K562 (cell line): ENCODE data around the gene REP15. TPM values are rescaled to one million over a fixed set of nuclear protein-coding genes. Genes with fewer than 3 reads are reported as not detected.

Source experiments
- ATAC-seq: fragments of 200-7000 bp; cut with Tn5 transposase; 3 replicates; pipeline ENCODE4 v1.9.1; 2020; ENCODE audit warnings: moderate library complexity
- BruUV-seq: library from RNA; stranded (reverse); fragments of 400-500 nt; replicated peaks from 2 replicates; lab custom pipeline; 2021; lab: Mats Ljungman, UMichigan
- CTCF ChIA-PET: fragments of 300-600 bp; formaldehyde crosslinking; extraction: SDS; loops from one replicate; lab custom pipeline; 2021; ENCODE audit warnings: low intra/inter-chr PET ratio; lab: Yijun Ruan, JAX
- POLR2A ChIA-PET: fragments of 300-600, 350-650 bp; sonication (Branson Sonifier 250); formaldehyde crosslinking; extraction: SDS; loops from one replicate; lab custom pipeline; 2021; ENCODE audit warnings: antibody characterized with exemption, inconsistent platforms; lab: Yijun Ruan, JAX
- DNase-seq, 4 experiments: peaks; one replicate each; pipeline versions ENCODE4 v3.0.0 to v3.0.0-alpha.2; 2011 to 2018; ENCODE audit warnings: low spot score in 3 of 4, mixed read lengths in 3 of 4; ENCODE audit errors: extremely low read depth in 1 of 4
- FAIRE-seq: peaks from 2 replicates; lab custom pipeline; 2011; peaks lifted over from hg19 to GRCh38; lab: Jason Lieb, UNC
- H2AFZ ChIP-seq: 2 replicates; pipeline ENCODE4 v1.6.0; 2011; ENCODE audit warnings: low read depth, low read length, control low read depth, inconsistent platforms
- H3K27ac ChIP-seq: fragments of 200-600 bp; 3 replicates; pipeline ENCODE4 v1.8.0; 2011; ENCODE audit warnings: low read depth, mild to moderate bottlenecking, control low read depth, inconsistent platforms, low read length, moderate library complexity, mixed read lengths; ENCODE audit errors: extremely low read depth
- H3K27me3 ChIP-seq, 2 experiments: fragments of 300-600 bp in 1 of 2; 2 replicates in 1 of 2; 3 replicates in 1 of 2; pipeline versions ENCODE4 v1.6.0 to v1.8.0; 2011; ENCODE audit warnings: inconsistent platforms in 2 of 2, low read length in 2 of 2, mild to moderate bottlenecking in 1 of 2, mixed read lengths in 1 of 2, moderate library complexity in 1 of 2; ENCODE audit not compliant: control insufficient read depth in 2 of 2, insufficient read depth in 2 of 2
- H3K36me3 ChIP-seq: fragments of 300-600 bp; 3 replicates; pipeline ENCODE4 v1.8.0; 2011; ENCODE audit warnings: mild to moderate bottlenecking, low read length, inconsistent platforms; ENCODE audit not compliant: control insufficient read depth, insufficient read depth
- H3K4me1 ChIP-seq, 2 experiments: fragments of 200-600 bp in 1 of 2; replicated peaks in 1 of 2; 2 replicates in 1 of 2; 3 replicates in 1 of 2; pipeline versions ENCODE4 v1.5.1 to v1.8.0; 2011; ENCODE audit warnings: inconsistent platforms in 2 of 2, low read length in 2 of 2, mild to moderate bottlenecking in 1 of 2, mixed read lengths in 1 of 2, moderate library complexity in 1 of 2; ENCODE audit not compliant: control insufficient read depth in 2 of 2, insufficient read depth in 2 of 2
- H3K4me2 ChIP-seq: 2 replicates; pipeline ENCODE4 v1.6.1; 2011; ENCODE audit warnings: low read length, control low read depth, inconsistent platforms, mixed read lengths; ENCODE audit not compliant: insufficient read depth
- H3K4me3 ChIP-seq: fragments of 200-600 bp; sonication (generic), shearing (Covaris generic); 2 replicates; pipeline ENCODE4 v1.5.1; 2016; ENCODE audit warnings: control low read depth, inconsistent platforms
- H3K79me2 ChIP-seq: fragments of 200-600 bp; 3 replicates; pipeline ENCODE4 v1.8.0; 2011; ENCODE audit warnings: low read length, inconsistent platforms; ENCODE audit not compliant: control insufficient read depth, insufficient read depth
- H3K9ac ChIP-seq, 2 experiments: 2 replicates each; pipeline versions ENCODE4 v1.6.0 to v1.6.1; 2011; ENCODE audit warnings: low read depth in 2 of 2, low read length in 2 of 2, control low read depth in 1 of 2, inconsistent platforms in 1 of 2, mild to moderate bottlenecking in 1 of 2, mixed read lengths in 1 of 2; ENCODE audit not compliant: insufficient read depth in 1 of 2
- H3K9me1 ChIP-seq: one replicate; pipeline ENCODE4 v1.6.0; 2011; ENCODE audit warnings: inconsistent platforms, mild to moderate bottlenecking, low read length, moderate library complexity; ENCODE audit not compliant: control insufficient read depth, insufficient read depth
- H3K9me3 ChIP-seq: replicated peaks from 2 replicates; pipeline ENCODE4 v1.5.1; 2011; ENCODE audit warnings: low read depth, low read length, inconsistent platforms; ENCODE audit not compliant: control insufficient read depth, insufficient read depth
- H4K20me1 ChIP-seq: replicated peaks from 2 replicates; pipeline ENCODE4 v1.6.1; 2011; ENCODE audit warnings: low read length, inconsistent platforms, mixed read lengths; ENCODE audit not compliant: control insufficient read depth, insufficient read depth
- CTBP1 ChIP-seq: fragments of 450-650 bp; IDR thresholded peaks from 2 replicates; pipeline ENCODE4 v1.6.1; 2016; ENCODE audit warnings: borderline replicate concordance
- DPF2 ChIP-seq: fragments of 450-650 bp; IDR thresholded peaks from 2 replicates; pipeline ENCODE4 v1.6.1; 2016
- RBBP5 ChIP-seq: fragments of 200-600 bp; sonication (generic); IDR thresholded peaks from 2 replicates; pipeline ENCODE4 v1.6.1; 2012; ENCODE audit warnings: borderline replicate concordance, mild to moderate bottlenecking, low read length, control low read depth, inconsistent platforms; ENCODE audit not compliant: insufficient read depth, poor library complexity, severe bottlenecking
- TCF7 ChIP-seq: sonication (generic); IDR thresholded peaks from 2 replicates; pipeline ENCODE4 v1.6.1; 2016; ENCODE audit warnings: antibody characterized with exemption, borderline replicate concordance
- ZNF224 ChIP-seq: sonication (generic); formaldehyde crosslinking; IDR thresholded peaks from 2 replicates; pipeline ENCODE4 v1.8.0; 2022; ENCODE audit warnings: mild to moderate bottlenecking, missing genetic modification reagents
- in situ Hi-C: fragments of 300-500 bp; cut with MboI; formaldehyde crosslinking; loops from 4 replicates; pipeline ENCODE4 v1.15.0; 2018; ENCODE audit warnings: inconsistent platforms, mixed read lengths
- intact Hi-C: fragments of 100-400 bp; cut with micrococcal nuclease; formaldehyde crosslinking; loops from 2 replicates; pipeline ENCODE4 v1.14.2; 2022
- polyA plus RNA-seq, 8 experiments: library from polyadenylated mRNA; depleted of rRNA in 4 of 8; stranded (reverse) in 5 of 8; unstranded in 3 of 8; fragments of >200 nt; fragmentation: Nextera tagmentation in 2 of 8; fragmentation: Illumina TruSeq in 1 of 8; extraction: Ambion mirVana in 2 of 8; extraction: Trizol in 1 of 8; gene quantifications; 2 replicates each; pipeline versions ENCODE4 v1.2.1 to v1.2.3, GENCODE V29; 2011 to 2014; ENCODE audit warnings: inconsistent platforms in 1 of 8, missing spikeins in 1 of 8
- total RNA-seq, 7 experiments: library from RNA; depleted of rRNA in 6 of 7; stranded (reverse); fragments of >200 nt in 6 of 7; fragmentation: Illumina TruSeq in 2 of 7; extraction: Trizol in 2 of 7; gene quantifications; 2 replicates each; pipeline versions ENCODE4 v1.2.1 to v1.2.3, GENCODE V29; 2011 to 2021; ENCODE audit warnings: low replicate concordance in 1 of 7
- TF ChIP-seq, protein P1 (sequence below): IDR thresholded peaks from 2 replicates; pipeline ENCODE4 v1.6.1; 2014; ENCODE audit warnings: antibody characterized with exemption

Gene REP15
- total and polyA plus RNA-seq, 9 of the 15 experiments (the other 6 are each of a cell fraction or from before 2014, with no cell fraction given), result not detected

DNA sequence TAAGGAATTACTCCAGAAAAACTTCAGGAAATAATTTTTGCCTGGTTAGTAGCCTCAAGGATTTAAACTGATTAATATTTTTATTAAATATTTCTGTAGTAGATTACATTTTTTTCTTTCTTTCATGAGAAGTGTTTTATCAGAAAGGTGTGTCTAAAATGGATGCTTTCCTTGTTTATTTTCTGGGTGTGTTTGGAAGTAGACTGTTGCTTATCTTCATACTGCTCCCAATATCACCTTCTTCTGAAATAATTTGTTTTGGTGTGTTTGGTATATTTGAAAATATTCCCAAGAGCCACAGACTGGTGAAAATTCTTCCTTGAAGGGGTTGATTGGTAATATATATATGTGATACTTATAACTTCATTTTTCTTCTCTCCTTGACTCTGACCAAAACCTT lies 10.1 kb upstream of the REP15 start:
- Histone ChIP-seq H3K4me3 (no peak overlapping the region), H3K4me2 (no peak overlapping the region), H3K9me3 (no peaks in the 10 kb centered on the region), H4K20me1 (no peaks in the 10 kb centered on the region), H3K4me1 (no peaks in the 10 kb centered on the region), H3K36me3 (no peaks in the 10 kb centered on the region), H2AFZ (no peak overlapping the region), H3K27me3 (peaks cover 10 to 13% of the 10 kb centered on the region in 2 experiments; a peak in 3 of 5 replicates), H3K9me1 (no peaks in the 10 kb centered on the region), H3K9ac (no peak overlapping the region), H3K79me2 (no peaks in the 10 kb centered on the region), H3K27ac (no peak overlapping the region)
- intact Hi-C loops, result no loop called here
- ChIA-PET CTCF (no interaction called here), POLR2A (no interaction called here)
- in situ Hi-C loops, result no loop called here
- ATAC-seq (no peak), DNase-seq (no peak), FAIRE-seq (no peak)
- TF ChIP-seq, protein P1, sequence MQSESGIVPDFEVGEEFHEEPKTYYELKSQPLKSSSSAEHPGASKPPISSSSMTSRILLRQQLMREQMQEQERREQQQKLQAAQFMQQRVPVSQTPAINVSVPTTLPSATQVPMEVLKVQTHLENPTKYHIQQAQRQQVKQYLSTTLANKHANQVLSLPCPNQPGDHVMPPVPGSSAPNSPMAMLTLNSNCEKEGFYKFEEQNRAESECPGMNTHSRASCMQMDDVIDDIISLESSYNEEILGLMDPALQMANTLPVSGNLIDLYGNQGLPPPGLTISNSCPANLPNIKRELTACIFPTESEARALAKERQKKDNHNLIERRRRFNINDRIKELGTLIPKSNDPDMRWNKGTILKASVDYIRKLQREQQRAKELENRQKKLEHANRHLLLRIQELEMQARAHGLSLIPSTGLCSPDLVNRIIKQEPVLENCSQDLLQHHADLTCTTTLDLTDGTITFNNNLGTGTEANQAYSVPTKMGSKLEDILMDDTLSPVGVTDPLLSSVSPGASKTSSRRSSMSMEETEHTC, result no peak
- TF ChIP-seq DPF2, result no peak
- TF ChIP-seq CTBP1, result no peak
- TF ChIP-seq RBBP5, result no peak
- no peak for TF ChIP-seq TCF7
- TF ChIP-seq ZNF224 (CRISPR knock-in tag), result no peak
- BruUV-seq, result no TSS peak
